Stimulated activated CD8-positive, alpha-beta memory T cell treated with anti-CD3 and anti-CD28 coated beads, Interleukin-15, amount 100 ng/mL, for 24 hours (primary cell): Measurements from ENCODE around the gene EDAR.

Experiments
- DNase-seq: peaks from one replicate; pipeline ENCODE4 v3.0.0-alpha.2; 2020; ENCODE audit warnings: low read depth

EDAR gene

GRCh38 chr2:108852375-108852774 is 136.6 kb downstream of the EDAR start:
- DNase-seq: no peak

GRCh38 chr2:108847000-108847399 is 142.0 kb downstream of the EDAR start:
- DNase-seq: no peak

- DNase-seq: no peak
Observed at GRCh38 chr2:108845923-108846322, 143.1 kb downstream of the EDAR start.
